Measurements from ENCODE around the gene XYLT2. TPM values are rescaled to one million over a fixed set of nuclear protein-coding genes. Genes with fewer than 3 reads are reported as not detected.

XYLT2 gene
- total and polyA plus RNA-seq, 9 of the 15 experiments (the other 6 are each of a cell fraction or from before 2014, with no cell fraction given) = 0.63 to 9.1 (median 4.3) TPM

DNA sequence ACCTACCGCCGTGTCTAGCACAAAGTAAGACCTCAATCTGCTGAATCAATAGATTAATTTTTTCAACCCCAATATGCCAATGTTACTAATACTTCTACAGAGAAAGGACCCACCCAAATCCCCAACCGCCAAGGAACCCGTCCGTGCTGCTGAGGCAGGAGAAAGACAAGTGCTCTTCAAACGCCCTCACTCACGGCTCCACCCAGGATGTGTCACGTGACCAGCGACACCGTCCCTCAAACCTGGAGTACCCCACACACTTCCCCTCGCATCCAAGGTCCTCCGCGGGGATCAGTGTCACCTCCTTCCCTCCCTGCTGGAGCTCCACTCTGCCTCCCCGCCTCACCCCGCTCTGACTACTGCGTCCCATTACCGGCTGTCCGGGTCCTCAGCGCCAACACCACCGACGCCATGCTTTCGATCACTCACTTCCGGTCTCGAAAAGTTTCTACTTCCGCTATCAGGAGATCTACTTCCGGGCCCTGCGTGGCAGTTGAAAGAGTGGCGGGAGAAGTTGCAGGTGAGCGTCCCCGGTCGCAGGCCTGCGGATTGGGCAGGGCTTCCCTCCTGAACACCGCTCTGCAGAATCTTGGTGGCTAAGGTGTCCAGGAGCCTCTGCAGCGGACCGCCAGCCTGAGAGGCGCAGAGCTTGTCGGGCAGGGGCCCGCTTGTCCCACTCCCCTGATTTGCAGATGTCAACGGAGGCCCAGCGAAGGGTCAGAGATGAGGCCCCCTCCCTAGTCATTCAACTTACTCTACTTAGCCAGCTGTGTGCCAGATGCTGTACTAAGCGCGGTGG is 27.0 kb downstream of the XYLT2 start, which contains the start of the genes EME1 and MRPL27 (continued):
- TF ChIP-seq, protein P1, sequence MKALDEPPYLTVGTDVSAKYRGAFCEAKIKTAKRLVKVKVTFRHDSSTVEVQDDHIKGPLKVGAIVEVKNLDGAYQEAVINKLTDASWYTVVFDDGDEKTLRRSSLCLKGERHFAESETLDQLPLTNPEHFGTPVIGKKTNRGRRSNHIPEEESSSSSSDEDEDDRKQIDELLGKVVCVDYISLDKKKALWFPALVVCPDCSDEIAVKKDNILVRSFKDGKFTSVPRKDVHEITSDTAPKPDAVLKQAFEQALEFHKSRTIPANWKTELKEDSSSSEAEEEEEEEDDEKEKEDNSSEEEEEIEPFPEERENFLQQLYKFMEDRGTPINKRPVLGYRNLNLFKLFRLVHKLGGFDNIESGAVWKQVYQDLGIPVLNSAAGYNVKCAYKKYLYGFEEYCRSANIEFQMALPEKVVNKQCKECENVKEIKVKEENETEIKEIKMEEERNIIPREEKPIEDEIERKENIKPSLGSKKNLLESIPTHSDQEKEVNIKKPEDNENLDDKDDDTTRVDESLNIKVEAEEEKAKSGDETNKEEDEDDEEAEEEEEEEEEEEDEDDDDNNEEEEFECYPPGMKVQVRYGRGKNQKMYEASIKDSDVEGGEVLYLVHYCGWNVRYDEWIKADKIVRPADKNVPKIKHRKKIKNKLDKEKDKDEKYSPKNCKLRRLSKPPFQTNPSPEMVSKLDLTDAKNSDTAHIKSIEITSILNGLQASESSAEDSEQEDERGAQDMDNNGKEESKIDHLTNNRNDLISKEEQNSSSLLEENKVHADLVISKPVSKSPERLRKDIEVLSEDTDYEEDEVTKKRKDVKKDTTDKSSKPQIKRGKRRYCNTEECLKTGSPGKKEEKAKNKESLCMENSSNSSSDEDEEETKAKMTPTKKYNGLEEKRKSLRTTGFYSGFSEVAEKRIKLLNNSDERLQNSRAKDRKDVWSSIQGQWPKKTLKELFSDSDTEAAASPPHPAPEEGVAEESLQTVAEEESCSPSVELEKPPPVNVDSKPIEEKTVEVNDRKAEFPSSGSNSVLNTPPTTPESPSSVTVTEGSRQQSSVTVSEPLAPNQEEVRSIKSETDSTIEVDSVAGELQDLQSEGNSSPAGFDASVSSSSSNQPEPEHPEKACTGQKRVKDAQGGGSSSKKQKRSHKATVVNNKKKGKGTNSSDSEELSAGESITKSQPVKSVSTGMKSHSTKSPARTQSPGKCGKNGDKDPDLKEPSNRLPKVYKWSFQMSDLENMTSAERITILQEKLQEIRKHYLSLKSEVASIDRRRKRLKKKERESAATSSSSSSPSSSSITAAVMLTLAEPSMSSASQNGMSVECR (CRISPR knock-in tag; IDR thresholded peaks at IDR 0.05) = peak; percentile 95
- TF ChIP-seq ZFX (CRISPR knock-in tag; IDR thresholded peaks at IDR 0.05) (peak; percentile 94), TGIF2 (CRISPR knock-in tag; IDR thresholded peaks at IDR 0.05) (no peak), YY1 (IDR thresholded peaks at IDR 0.05; ENCODE audit: borderline replicate concordance in 1 of 3, control insufficient read depth in 1 of 3, extremely low read depth in 1 of 3, insufficient read depth in 3 of 3, insufficient read length in 1 of 3, insufficient replicate concordance in 2 of 3, low read depth in 1 of 3, low read length in 2 of 3) (peak; percentile 71 to 92 (median 90)), SMC3 (conservative IDR thresholded peaks at IDR 0.05; ENCODE audit: insufficient read depth, low read depth, low read length) (no peak), ZBTB7A (IDR thresholded peaks at IDR 0.05; ENCODE audit: borderline replicate concordance, control insufficient read depth, low read depth, low read length) (0 out of 2 replicates have a peak, but pooled peaks have one; percentile 22), NFE2 (IDR thresholded peaks at IDR 0.05; ENCODE audit: low read depth) (no peak), RNF2 (IDR thresholded peaks at IDR 0.05) (peak; percentile 22; the same call in 1 of the 2 replicates), CBFB (CRISPR knock-in tag; IDR thresholded peaks at IDR 0.05) (peak; percentile 70; the same call in 1 of the 2 replicates), HCFC1 (IDR thresholded peaks at IDR 0.05; ENCODE audit: low read depth, low read length) (peak; percentile 77), NEUROD1 (IDR thresholded peaks at IDR 0.05; ENCODE audit: borderline replicate concordance, low read depth, low read length, partially characterized antibody) (peak; percentile 56), ZZZ3 (IDR thresholded peaks at IDR 0.05) (peak; percentile 89), MITF (IDR thresholded peaks at IDR 0.05) (peak; percentile 87; the same call in 1 of the 2 replicates), ZBTB17 (CRISPR knock-in tag; IDR thresholded peaks at IDR 0.05) (peak; percentile 78), TRIM24 (IDR thresholded peaks at IDR 0.05) (peak in 1 of 2 experiments; percentile 87; a peak in 2 of 4 replicates), ZNF224 (CRISPR knock-in tag; IDR thresholded peaks at IDR 0.05) (0 out of 2 replicates have a peak, but pooled peaks have one; percentile 36), ZNF830 (CRISPR knock-in tag; IDR thresholded peaks at IDR 0.05) (no peak), MEF2D (tag; conservative IDR thresholded peaks at IDR 0.05; ENCODE audit: low read depth) (0 out of 2 replicates have a peak, but pooled peaks have one; percentile 28), GATAD2A (IDR thresholded peaks at IDR 0.05) (no peak), LEF1 (IDR thresholded peaks at IDR 0.05) (peak; percentile 84)
- TF ChIP-seq, protein P2, sequence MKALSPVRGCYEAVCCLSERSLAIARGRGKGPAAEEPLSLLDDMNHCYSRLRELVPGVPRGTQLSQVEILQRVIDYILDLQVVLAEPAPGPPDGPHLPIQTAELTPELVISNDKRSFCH (CRISPR knock-in tag; IDR thresholded peaks at IDR 0.05) = no peak
- TF ChIP-seq, protein P2 (tag; IDR thresholded peaks at IDR 0.05) = peak; percentile 87

Data from K562 (cell line).